IMR-90 (cell line): Measurements from ENCODE around the gene GLTPD2.

Source experiments
- CTCF ChIP-seq: conservative IDR thresholded peaks from 2 replicates; pipeline ENCODE4 v1.5.1; 2012; ENCODE audit warnings: mild to moderate bottlenecking, low read depth, low read length, improper control_type of control experiment
- TF ChIP-seq, protein P1 (sequence below): fragments of 150-350 bp; IDR thresholded peaks from 2 replicates; pipeline ENCODE4 v1.6.1; 2017; ENCODE audit warnings: mild to moderate bottlenecking, antibody characterized with exemption, low read length, low read depth

- TF ChIP-seq CTCF, result no peak
- TF ChIP-seq, protein P1, sequence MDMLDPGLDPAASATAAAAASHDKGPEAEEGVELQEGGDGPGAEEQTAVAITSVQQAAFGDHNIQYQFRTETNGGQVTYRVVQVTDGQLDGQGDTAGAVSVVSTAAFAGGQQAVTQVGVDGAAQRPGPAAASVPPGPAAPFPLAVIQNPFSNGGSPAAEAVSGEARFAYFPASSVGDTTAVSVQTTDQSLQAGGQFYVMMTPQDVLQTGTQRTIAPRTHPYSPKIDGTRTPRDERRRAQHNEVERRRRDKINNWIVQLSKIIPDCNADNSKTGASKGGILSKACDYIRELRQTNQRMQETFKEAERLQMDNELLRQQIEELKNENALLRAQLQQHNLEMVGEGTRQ, result no peak
Measured at GRCh38 chr17:4838309-4838785, 49.6 kb downstream of the GLTPD2 start.
